ENCODE data around the gene COQ7.

The COQ7 gene

GRCh38 chr16:19126300-19126699 is 58.9 kb downstream of the COQ7 start:
- no peak for DNase-seq
- Histone ChIP-seq H3K27me3 (replicated peaks) (no peaks in the 10 kb centered on the region), H3K4me3 (ENCODE audit: low read depth, low read length) (no peak overlapping the region), H3K36me3 (replicated peaks) (no peaks in the 10 kb centered on the region), H3K27ac (no peak overlapping the region)
- in situ Hi-C loops (cut with HindIII; ENCODE audit: low pct_ligation_motif_present, low sequenced_read_pairs) = no loop called here
- TF ChIP-seq CTCF (IDR thresholded peaks at IDR 0.05; ENCODE audit: low read depth, low read length, missing control alignments) = no peak

DNA sequence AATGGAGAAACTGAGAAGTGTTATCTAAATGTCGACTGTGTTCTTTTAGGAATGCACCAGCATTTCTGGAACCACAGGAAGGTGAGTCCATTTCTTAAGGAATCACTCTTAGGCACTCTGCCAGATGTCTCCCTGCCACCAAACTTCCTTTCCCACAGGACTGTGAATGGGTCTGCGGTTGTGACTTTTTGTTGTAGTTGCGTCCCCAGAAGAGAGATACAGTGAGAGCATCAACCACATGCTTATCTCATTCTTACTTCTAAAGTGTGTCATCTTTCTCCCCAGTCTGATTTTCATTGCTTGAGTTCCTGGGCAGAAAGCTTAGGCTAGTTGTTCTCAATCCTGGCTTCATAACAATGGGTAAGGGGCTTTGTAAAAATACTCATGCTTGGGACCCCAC is 59.8 kb downstream of the COQ7 start:
- Histone ChIP-seq H3K27me3 (replicated peaks) (no peaks in the 10 kb centered on the region), H3K36me3 (replicated peaks) (no peaks in the 10 kb centered on the region), H3K4me3 (ENCODE audit: low read depth, low read length) (no peak overlapping the region), H3K27ac (no peak overlapping the region)
- no peak for TF ChIP-seq CTCF (IDR thresholded peaks at IDR 0.05; ENCODE audit: low read depth, low read length, missing control alignments)
- DNase-seq = no peak
- in situ Hi-C loops (cut with HindIII; ENCODE audit: low pct_ligation_motif_present, low sequenced_read_pairs) = no loop called here

DNA sequence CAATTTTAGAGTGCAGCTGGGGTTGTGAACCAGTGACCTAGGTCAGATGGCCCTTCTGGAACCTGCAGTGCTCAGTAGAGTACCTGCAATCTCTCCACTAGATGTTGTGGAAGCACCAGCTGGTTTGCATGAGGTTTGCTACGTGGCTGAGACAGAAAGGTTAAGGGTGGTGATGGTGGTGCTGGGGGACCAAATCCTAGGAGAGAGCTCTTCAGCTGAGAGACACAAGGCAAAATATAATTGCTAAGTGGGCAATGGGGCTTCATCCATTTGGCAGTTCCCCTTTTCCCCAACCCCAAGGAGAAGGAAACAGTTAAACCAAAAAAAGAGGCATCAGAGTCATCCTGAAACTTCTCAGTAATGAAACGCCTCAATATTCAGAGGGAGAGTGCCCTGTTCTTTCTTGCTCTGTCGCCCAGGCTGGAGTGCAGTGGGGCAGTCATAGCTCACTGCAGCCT is 60.3 kb downstream of the COQ7 start:
- in situ Hi-C loops (cut with HindIII; ENCODE audit: low pct_ligation_motif_present, low sequenced_read_pairs) = no loop called here
- no peak overlapping the region for H3K27ac ChIP-seq
- no peak for DNase-seq

GRCh38 chr16:19128454-19129200 is 61.2 kb downstream of the COQ7 start:
- Histone ChIP-seq H3K36me3 (replicated peaks) (no peaks in the 10 kb centered on the region), H3K4me3 (ENCODE audit: low read depth, low read length) (no peak overlapping the region), H3K27ac (no peak overlapping the region), H3K27me3 (replicated peaks) (no peaks in the 10 kb centered on the region)
- no peak for TF ChIP-seq CTCF (IDR thresholded peaks at IDR 0.05; ENCODE audit: low read depth, low read length, missing control alignments)
- no peak for DNase-seq
- in situ Hi-C loops (cut with HindIII; ENCODE audit: low pct_ligation_motif_present, low sequenced_read_pairs) = no loop called here

More for the DNA sequence above, 60.3 kb downstream of the COQ7 start:
- Histone ChIP-seq H3K36me3 (replicated peaks) (no peaks in the 10 kb centered on the region), H3K4me3 (ENCODE audit: low read depth, low read length) (no peak overlapping the region), H3K27me3 (replicated peaks) (no peaks in the 10 kb centered on the region)
- TF ChIP-seq CTCF (IDR thresholded peaks at IDR 0.05; ENCODE audit: low read depth, low read length, missing control alignments) = no peak
